Stomach (tissue), 4 donors: ENCODE data around the gene STAT4.

Source experiments
- CTCF ChIP-seq, 7 experiments: fragments of 450-650 bp in 4 of 7; fragments of 200-600 bp in 3 of 7; sonication (generic) in 3 of 7; IDR thresholded peaks; one replicate each; pipeline ENCODE4 v1.5.1; 2016 to 2019; ENCODE audit warnings: antibody characterized with exemption in 7 of 7, control low read depth in 2 of 7, mild to moderate bottlenecking in 1 of 7
- EP300 ChIP-seq: sonication (generic); formaldehyde crosslinking; IDR thresholded peaks from one replicate; pipeline ENCODE4 v1.6.1; 2017; ENCODE audit warnings: antibody characterized with exemption

- TF ChIP-seq CTCF (IDR thresholded peaks at IDR 0.05), result no peak
- no peak for TF ChIP-seq EP300
Measured at GRCh38 chr2:191148791-191149190, 2.0 kb downstream of the STAT4 start.
